Gastrocnemius medialis (tissue), 4 donors: ENCODE measurements around the gene RPS18.

Source experiments
- CTCF ChIP-seq, 5 experiments: fragments of 450-650 bp in 3 of 5; fragments of 200-600 bp in 2 of 5; sonication (generic) in 2 of 5; IDR thresholded peaks in 4 of 5; conservative IDR thresholded peaks in 1 of 5; 1 replicate in 4 of 5; 2 replicates in 1 of 5; pipeline ENCODE4 v1.5.1; 2016 to 2019; ENCODE audit warnings: antibody characterized with exemption in 5 of 5, mild to moderate bottlenecking in 3 of 5, moderate library complexity in 3 of 5
- POLR2A ChIP-seq, 2 donors: fragments of 450-650 bp; IDR thresholded peaks; one replicate each; pipeline ENCODE4 v1.6.1; 2017; ENCODE audit warnings: antibody characterized with exemption in 2 of 2, mild to moderate bottlenecking in 2 of 2, moderate library complexity in 2 of 2

- no peak for TF ChIP-seq CTCF (IDR thresholded peaks at IDR 0.05 in 4 of 5, conservative IDR thresholded peaks at IDR 0.05 in 1 of 5)
- TF ChIP-seq POLR2A (IDR thresholded peaks at IDR 0.05) = no peak
These were observed 22.4 kb downstream of the RPS18 start for GRCh38 chr6:33294086-33294823.
